HepG2 (cell line): ENCODE data around the gene SCAPER. TPM values are rescaled to one million over a fixed set of nuclear protein-coding genes. Genes with fewer than 3 reads are reported as not detected.
A peak's percentile ranks its signal among the peaks of the same experiment; 100 is the strongest.

ENCODE experiments used
- CCDC6 ChIP-seq: sonication (generic); formaldehyde crosslinking; IDR thresholded peaks from 2 replicates; pipeline ENCODE4 v1.8.1; 2022; ENCODE audit warnings: mild to moderate bottlenecking, missing genetic modification reagents, moderate library complexity
- GATA4 ChIP-seq: sonication (generic); IDR thresholded peaks from 2 replicates; pipeline ENCODE4 v1.6.1; 2016; ENCODE audit warnings: antibody characterized with exemption, low read depth, borderline replicate concordance
- HDAC1 ChIP-seq: sonication (generic); formaldehyde crosslinking; IDR thresholded peaks from 2 replicates; pipeline ENCODE4 v1.5.1; 2020; ENCODE audit warnings: mild to moderate bottlenecking, missing genetic modification reagents
- HIVEP1 ChIP-seq: sonication (generic); formaldehyde crosslinking; IDR thresholded peaks from 2 replicates; pipeline ENCODE4 v1.4.0; 2020; ENCODE audit warnings: mild to moderate bottlenecking, missing genetic modification reagents
- HMG20A ChIP-seq: IDR thresholded peaks from 2 replicates; pipeline ENCODE4 v1.6.1; 2016; ENCODE audit warnings: borderline replicate concordance
- MXD3 ChIP-seq: IDR thresholded peaks from 2 replicates; pipeline ENCODE4 v1.6.1; 2016; ENCODE audit warnings: mild to moderate bottlenecking, missing biosample characterization, missing genetic modification reagents
- PRMT3 ChIP-seq: sonication (generic); formaldehyde crosslinking; IDR thresholded peaks from 2 replicates; pipeline ENCODE4 v1.8.1; 2022; ENCODE audit warnings: low read depth, mild to moderate bottlenecking, moderate library complexity, missing genetic modification reagents, borderline replicate concordance
- SMC3 ChIP-seq: IDR thresholded peaks from 2 replicates; pipeline ENCODE4 v1.6.1; 2011; ENCODE audit warnings: low read length, improper control_type of control experiment
- SNAPC4 ChIP-seq: sonication (generic); formaldehyde crosslinking; IDR thresholded peaks from 2 replicates; pipeline ENCODE4 v1.4.0; 2020; ENCODE audit warnings: mild to moderate bottlenecking, missing genetic modification reagents
- TARDBP ChIP-seq: sonication (generic); formaldehyde crosslinking; IDR thresholded peaks from 2 replicates; pipeline ENCODE4 v1.8.0; 2022; ENCODE audit warnings: mild to moderate bottlenecking, missing genetic modification reagents
- ZNF205 ChIP-seq: IDR thresholded peaks from 2 replicates; pipeline ENCODE4 v1.6.1; 2018; ENCODE audit warnings: missing biosample characterization, missing genetic modification reagents
- ZNF232 ChIP-seq: sonication (generic); formaldehyde crosslinking; IDR thresholded peaks from 2 replicates; pipeline ENCODE4 v1.4.0; 2020; ENCODE audit warnings: missing genetic modification reagents, borderline replicate concordance
- ZNF296 ChIP-seq: sonication (generic); formaldehyde crosslinking; conservative IDR thresholded peaks from 2 replicates; pipeline ENCODE4 v1.5.0; 2020; ENCODE audit warnings: mild to moderate bottlenecking, missing genetic modification reagents
- ZNF546 ChIP-seq: sonication (generic); formaldehyde crosslinking; conservative IDR thresholded peaks from 2 replicates; pipeline ENCODE4 v1.8.1; 2023; ENCODE audit warnings: mild to moderate bottlenecking, missing genetic modification reagents
- ZNF557 ChIP-seq: sonication (generic); formaldehyde crosslinking; IDR thresholded peaks from 2 replicates; pipeline ENCODE4 v1.4.0; 2020; ENCODE audit warnings: missing genetic modification reagents
- ZNF780A ChIP-seq: sonication (generic); formaldehyde crosslinking; IDR thresholded peaks from 2 replicates; pipeline ENCODE4 v1.8.0; 2022; ENCODE audit warnings: mild to moderate bottlenecking, missing genetic modification reagents, moderate library complexity
- ZNF891 ChIP-seq: sonication (generic); formaldehyde crosslinking; IDR thresholded peaks from 2 replicates; pipeline ENCODE4 v1.5.0; 2020; ENCODE audit warnings: mild to moderate bottlenecking, missing genetic modification reagents
- polyA plus RNA-seq, 8 experiments: library from polyadenylated mRNA; depleted of rRNA in 3 of 8; stranded (reverse) in 7 of 8; unstranded in 1 of 8; fragments of >200 nt; fragmentation: Illumina TruSeq in 4 of 8; extraction: Trizol in 4 of 8; gene quantifications; 2 replicates each; pipeline versions ENCODE4 v1.2.1 to v1.2.3, GENCODE V29; 2011 to 2016; ENCODE audit warnings: low read depth in 4 of 8, missing spikeins in 1 of 8, mixed read lengths in 1 of 8; ENCODE audit not compliant: insufficient read depth in 1 of 8
- total RNA-seq, 5 experiments: library from RNA; depleted of rRNA; stranded (reverse); fragments of >200 nt; fragmentation: Illumina TruSeq; extraction: Trizol; gene quantifications; 2 replicates each; pipeline ENCODE4 v1.2.3, GENCODE V29; 2016; ENCODE audit warnings: low read depth in 1 of 5
- TF ChIP-seq, protein P1 (sequence below): sonication (generic); formaldehyde crosslinking; IDR thresholded peaks from 2 replicates; pipeline ENCODE4 v1.4.0; 2020; ENCODE audit warnings: mild to moderate bottlenecking, low read depth, missing genetic modification reagents
- TF ChIP-seq, protein P2 (sequence below): sonication (generic); formaldehyde crosslinking; IDR thresholded peaks from 2 replicates; pipeline ENCODE4 v1.4.0; 2020; ENCODE audit warnings: missing genetic modification reagents

Gene SCAPER
- total and polyA plus RNA-seq, 2 of the 13 experiments (the other 11 are each of a cell fraction or from before 2014, with no cell fraction given) = 4.3 to 10.5 TPM

- TF ChIP-seq PRMT3 (CRISPR knock-in tag) (peak; percentile 74; the same call in 1 of the 2 replicates), ZNF780A (no peak), ZNF891 (CRISPR knock-in tag) (peak; percentile 89), ZNF546 (CRISPR knock-in tag) (peak; percentile 95), HIVEP1 (CRISPR knock-in tag) (peak; percentile 88), ZNF557 (peak; percentile 90; the same call in 1 of the 2 replicates), ZNF232 (peak; percentile 93; the same call in 1 of the 2 replicates), MXD3 (CRISPR knock-in tag) (peak; percentile 96), GATA4 (peak; percentile 13; the same call in 1 of the 2 replicates), ZNF205 (CRISPR knock-in tag) (peak; percentile 43), ZNF296 (CRISPR knock-in tag) (no peak; the same call in 1 of the 2 replicates), HMG20A (CRISPR knock-in tag) (no peak), HDAC1 (peak; percentile 85), SMC3 (no peak), CCDC6 (CRISPR knock-in tag) (peak; percentile 96), SNAPC4 (CRISPR knock-in tag) (peak; percentile 87), TARDBP (CRISPR knock-in tag) (no peak)
- TF ChIP-seq, protein P1, sequence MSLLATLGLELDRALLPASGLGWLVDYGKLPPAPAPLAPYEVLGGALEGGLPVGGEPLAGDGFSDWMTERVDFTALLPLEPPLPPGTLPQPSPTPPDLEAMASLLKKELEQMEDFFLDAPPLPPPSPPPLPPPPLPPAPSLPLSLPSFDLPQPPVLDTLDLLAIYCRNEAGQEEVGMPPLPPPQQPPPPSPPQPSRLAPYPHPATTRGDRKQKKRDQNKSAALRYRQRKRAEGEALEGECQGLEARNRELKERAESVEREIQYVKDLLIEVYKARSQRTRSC (CRISPR knock-in tag) = peak; percentile 98
- TF ChIP-seq, protein P2, sequence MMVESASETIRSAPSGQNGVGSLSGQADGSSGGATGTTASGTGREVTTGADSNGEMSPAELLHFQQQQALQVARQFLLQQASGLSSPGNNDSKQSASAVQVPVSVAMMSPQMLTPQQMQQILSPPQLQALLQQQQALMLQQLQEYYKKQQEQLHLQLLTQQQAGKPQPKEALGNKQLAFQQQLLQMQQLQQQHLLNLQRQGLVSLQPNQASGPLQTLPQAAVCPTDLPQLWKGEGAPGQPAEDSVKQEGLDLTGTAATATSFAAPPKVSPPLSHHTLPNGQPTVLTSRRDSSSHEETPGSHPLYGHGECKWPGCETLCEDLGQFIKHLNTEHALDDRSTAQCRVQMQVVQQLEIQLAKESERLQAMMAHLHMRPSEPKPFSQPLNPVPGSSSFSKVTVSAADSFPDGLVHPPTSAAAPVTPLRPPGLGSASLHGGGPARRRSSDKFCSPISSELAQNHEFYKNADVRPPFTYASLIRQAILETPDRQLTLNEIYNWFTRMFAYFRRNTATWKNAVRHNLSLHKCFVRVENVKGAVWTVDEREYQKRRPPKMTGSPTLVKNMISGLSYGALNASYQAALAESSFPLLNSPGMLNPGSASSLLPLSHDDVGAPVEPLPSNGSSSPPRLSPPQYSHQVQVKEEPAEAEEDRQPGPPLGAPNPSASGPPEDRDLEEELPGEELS (CRISPR knock-in tag) = peak; percentile 73; the same call in 1 of the 2 replicates
Observed at GRCh38 chr15:76905013-76905839, at the start of gene SCAPER (continued).
